22Rv1 (cell line): ENCODE measurements around the gene CRYGN.

Experiments used
- H3K27ac ChIP-seq: fragments of 450-650 bp; 2 replicates; pipeline ENCODE4 v1.5.1; 2017
- CTCF ChIP-seq: fragments of 450-650 bp; IDR thresholded peaks from 2 replicates; pipeline ENCODE4 v1.5.1; 2017; ENCODE audit warnings: mild to moderate bottlenecking
- ZFX ChIP-seq: fragments of 450-650 bp; IDR thresholded peaks from 2 replicates; pipeline ENCODE4 v1.6.1; 2017; ENCODE audit warnings: antibody characterized with exemption, borderline replicate concordance

CRYGN gene

GRCh38 chr7:151437159-151437553 is 2.8 kb downstream of the CRYGN start:
- H3K27ac ChIP-seq, result no peak overlapping the region
- no peak for TF ChIP-seq CTCF
- no peak for TF ChIP-seq ZFX

GRCh38 chr7:151436446-151437158 is 3.3 kb downstream of the CRYGN start:
- no peak for TF ChIP-seq ZFX
- no peak overlapping the region for H3K27ac ChIP-seq

- TF ChIP-seq CTCF (no peak), ZFX (no peak)
- H3K27ac ChIP-seq, result no peak overlapping the region
These were observed 4.0 kb downstream of the CRYGN start for GRCh38 chr7:151435971-151436370.

GRCh38 chr7:151435103-151435916 is 4.6 kb downstream of the CRYGN start:
- TF ChIP-seq CTCF (no peak), ZFX (no peak)
- H3K27ac ChIP-seq, result no peak overlapping the region

- no peak overlapping the region for H3K27ac ChIP-seq
- no peak for TF ChIP-seq ZFX
- TF ChIP-seq CTCF, result no peak
These were observed 5.4 kb downstream of the CRYGN start for GRCh38 chr7:151434549-151434948.

- TF ChIP-seq ZFX (no peak), CTCF (no peak)
- H3K27ac ChIP-seq, result no peak overlapping the region
These were observed 6.1 kb downstream of the CRYGN start for GRCh38 chr7:151433721-151434400.

- H3K27ac ChIP-seq, result no peak overlapping the region
- TF ChIP-seq CTCF, result no peak
- no peak for TF ChIP-seq ZFX
These were observed 7.1 kb downstream of the CRYGN start for GRCh38 chr7:151432658-151433521.
